Measurements from ENCODE around the gene SAV1. TPM values are rescaled to one million over a fixed set of nuclear protein-coding genes. Genes with fewer than 3 reads are reported as not detected.

SAV1 gene
- total and polyA plus RNA-seq, 10 of the 15 experiments (the other 5 are each of a cell fraction or from before 2014, with no cell fraction given): 10.1 to 29.1 (median 20.4) TPM

GRCh38 chr14:50670866-50671256 is 2.8 kb upstream of the SAV1 start:
- no peaks in the 10 kb centered on the region for H3K36me3 ChIP-seq (ENCODE audit: control insufficient read depth in 2 of 2, insufficient read depth in 2 of 2, low read length in 1 of 2)
- ChIA-PET CTCF (interaction anchor here (0.6 to 1.1 kb wide), 3 partner anchors 103 to 196 kb away, joined by 3 to 4 read pairs (median 3); no protein-coding TSS in a partner anchor), POLR2A (interaction anchor here (0.6 kb wide), 1 partner anchor 23 kb away, joined by 3 read pairs; no protein-coding TSS in a partner anchor), RAD21 (ENCODE audit: unreplicated experiment) (interaction anchor here (1.0 to 1.4 kb wide), 2 partner anchors 66 to 107 kb away, joined by 4 to 6 read pairs; no protein-coding TSS in a partner anchor), SMC1A (ENCODE audit: uncharacterized antibody, unreplicated experiment) (interaction anchor here (1.8 kb wide), 1 partner anchor 105 kb away, joined by 5 read pairs; no protein-coding TSS in a partner anchor)
- ATAC-seq (no peak), FAIRE-seq (no peak), DNase-seq (ENCODE audit: low read depth, low spot score) (no peak)
- no peaks in the 10 kb centered on the region for H4K20me1 ChIP-seq (ENCODE audit: control insufficient read depth, insufficient read depth)
- H3K27me3 ChIP-seq (replicated peaks in 1 of 2; ENCODE audit: control insufficient read depth in 2 of 2, insufficient read depth in 2 of 2, low read length in 1 of 2): no peaks in the 10 kb centered on the region
- TF ChIP-seq HDAC2 (IDR thresholded peaks at IDR 0.05) (no peak), CBX3 (IDR thresholded peaks at IDR 0.05; ENCODE audit: borderline replicate concordance, low read depth) (no peak), PML (IDR thresholded peaks at IDR 0.05; ENCODE audit: low read length) (no peak), CBX5 (IDR thresholded peaks at IDR 0.05; ENCODE audit: low read depth) (no peak), RELB (IDR thresholded peaks at IDR 0.05; ENCODE audit: low read depth) (no peak)
- TF ChIP-seq, protein P1, sequence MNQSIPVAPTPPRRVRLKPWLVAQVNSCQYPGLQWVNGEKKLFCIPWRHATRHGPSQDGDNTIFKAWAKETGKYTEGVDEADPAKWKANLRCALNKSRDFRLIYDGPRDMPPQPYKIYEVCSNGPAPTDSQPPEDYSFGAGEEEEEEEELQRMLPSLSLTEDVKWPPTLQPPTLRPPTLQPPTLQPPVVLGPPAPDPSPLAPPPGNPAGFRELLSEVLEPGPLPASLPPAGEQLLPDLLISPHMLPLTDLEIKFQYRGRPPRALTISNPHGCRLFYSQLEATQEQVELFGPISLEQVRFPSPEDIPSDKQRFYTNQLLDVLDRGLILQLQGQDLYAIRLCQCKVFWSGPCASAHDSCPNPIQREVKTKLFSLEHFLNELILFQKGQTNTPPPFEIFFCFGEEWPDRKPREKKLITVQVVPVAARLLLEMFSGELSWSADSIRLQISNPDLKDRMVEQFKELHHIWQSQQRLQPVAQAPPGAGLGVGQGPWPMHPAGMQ (IDR thresholded peaks at IDR 0.05; ENCODE audit: borderline replicate concordance): no peak
- TF ChIP-seq, protein P2, sequence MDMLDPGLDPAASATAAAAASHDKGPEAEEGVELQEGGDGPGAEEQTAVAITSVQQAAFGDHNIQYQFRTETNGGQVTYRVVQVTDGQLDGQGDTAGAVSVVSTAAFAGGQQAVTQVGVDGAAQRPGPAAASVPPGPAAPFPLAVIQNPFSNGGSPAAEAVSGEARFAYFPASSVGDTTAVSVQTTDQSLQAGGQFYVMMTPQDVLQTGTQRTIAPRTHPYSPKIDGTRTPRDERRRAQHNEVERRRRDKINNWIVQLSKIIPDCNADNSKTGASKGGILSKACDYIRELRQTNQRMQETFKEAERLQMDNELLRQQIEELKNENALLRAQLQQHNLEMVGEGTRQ (IDR thresholded peaks at IDR 0.05; ENCODE audit: borderline replicate concordance, low read depth, low read length): no peak
- no TSS peak for BruUV-seq (replicated peaks)
- in situ Hi-C loops (cut with MboI): no loop called here
- H2AFZ ChIP-seq (ENCODE audit: control insufficient read depth, low read depth, low read length): no peak overlapping the region
- intact Hi-C loops (cut with micrococcal nuclease; ENCODE audit: unreplicated experiment): no loop called here
- no peak overlapping the region for H3K4me2 ChIP-seq (ENCODE audit: control insufficient read depth, insufficient read depth)
- H3K4me1 ChIP-seq (ENCODE audit: control insufficient read depth, insufficient read depth, low read length): no peaks in the 10 kb centered on the region; the same call in 1 of the 2 replicates
- H3K4me3 ChIP-seq: no peak overlapping the region
- H3K79me2 ChIP-seq (ENCODE audit: control insufficient read depth, insufficient read depth, low read length): peaks cover 21% of the 10 kb centered on the region
- WGBS (ENCODE audit: insufficient coverage, insufficient replicate concordance, low lambda C conversion rate, missing lambda C conversion rate): 70% methylated on average over 6 of the region's 6 CpGs
- H3K9ac ChIP-seq (ENCODE audit: control insufficient read depth, insufficient read depth, low read length): no peak overlapping the region
- H3K27ac ChIP-seq (ENCODE audit: control insufficient read depth, insufficient read depth): no peak overlapping the region
- no peaks in the 10 kb centered on the region for H3K9me3 ChIP-seq (replicated peaks; ENCODE audit: control insufficient read depth, insufficient read depth, low read length)

Measured in GM12878 (cell line).